ENCODE data around the gene SLC38A5. TPM values are rescaled to one million over a fixed set of nuclear protein-coding genes. Genes with fewer than 3 reads are reported as not detected.
A peak's percentile ranks its signal among the peaks of the same experiment; 100 is the strongest.

The SLC38A5 gene
- total and polyA plus RNA-seq, 2 donors from 2014 or later = 2.9 to 8.3 TPM

DNA sequence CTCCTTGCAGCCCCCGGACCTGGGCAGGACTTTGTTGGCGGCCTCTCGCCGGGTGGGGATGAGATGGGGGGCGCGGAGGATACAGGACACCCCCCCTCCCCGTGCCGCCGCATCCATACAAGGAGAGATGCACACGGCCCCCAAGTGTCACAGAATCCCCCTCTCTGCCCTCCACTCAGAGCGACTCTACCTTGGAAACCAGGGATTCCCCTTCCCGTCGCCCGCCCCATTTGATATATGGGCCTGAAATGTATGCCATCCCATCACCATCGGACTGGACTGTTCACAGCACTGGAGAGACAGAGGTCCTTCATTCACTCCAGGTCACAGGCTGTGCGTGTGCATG, 39.2 kb upstream of the SLC38A5 start:
- Histone ChIP-seq H3K4me3 (ENCODE audit: low read length in 3 of 3) (peak overlapping the region; percentile 54 to 76 (median 65)), H3K27me3 (ENCODE audit: control insufficient read depth, insufficient read depth, low read length) (no peaks in the 10 kb centered on the region), H3K36me3 (ENCODE audit: control insufficient read depth in 2 of 3, insufficient read depth in 3 of 3, low read length in 3 of 3) (no peaks in the 10 kb centered on the region), H3K27ac (ENCODE audit: low read depth in 2 of 2, low read length in 2 of 2) (no peak overlapping the region), H3K4me1 (ENCODE audit: control insufficient read depth in 2 of 3, insufficient read depth in 2 of 3, low read depth in 1 of 3, low read length in 3 of 3) (peaks cover 0 to 5% (median 5%) of the 10 kb centered on the region in 3 donors), H3K9ac (ENCODE audit: low read length in 3 of 3) (peak overlapping the region in 2 of 3 donors; percentile 67 to 71), H3K9me3 (ENCODE audit: control insufficient read depth in 2 of 3, insufficient read depth in 1 of 3, low read length in 3 of 3) (no peaks in the 10 kb centered on the region)
- FAIRE-seq (no peak), DNase-seq (peak in 4 of 5 donors; percentile 1 to 43 (median 18))
- TF ChIP-seq, protein P1, sequence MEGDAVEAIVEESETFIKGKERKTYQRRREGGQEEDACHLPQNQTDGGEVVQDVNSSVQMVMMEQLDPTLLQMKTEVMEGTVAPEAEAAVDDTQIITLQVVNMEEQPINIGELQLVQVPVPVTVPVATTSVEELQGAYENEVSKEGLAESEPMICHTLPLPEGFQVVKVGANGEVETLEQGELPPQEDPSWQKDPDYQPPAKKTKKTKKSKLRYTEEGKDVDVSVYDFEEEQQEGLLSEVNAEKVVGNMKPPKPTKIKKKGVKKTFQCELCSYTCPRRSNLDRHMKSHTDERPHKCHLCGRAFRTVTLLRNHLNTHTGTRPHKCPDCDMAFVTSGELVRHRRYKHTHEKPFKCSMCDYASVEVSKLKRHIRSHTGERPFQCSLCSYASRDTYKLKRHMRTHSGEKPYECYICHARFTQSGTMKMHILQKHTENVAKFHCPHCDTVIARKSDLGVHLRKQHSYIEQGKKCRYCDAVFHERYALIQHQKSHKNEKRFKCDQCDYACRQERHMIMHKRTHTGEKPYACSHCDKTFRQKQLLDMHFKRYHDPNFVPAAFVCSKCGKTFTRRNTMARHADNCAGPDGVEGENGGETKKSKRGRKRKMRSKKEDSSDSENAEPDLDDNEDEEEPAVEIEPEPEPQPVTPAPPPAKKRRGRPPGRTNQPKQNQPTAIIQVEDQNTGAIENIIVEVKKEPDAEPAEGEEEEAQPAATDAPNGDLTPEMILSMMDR (IDR thresholded peaks at IDR 0.05; ENCODE audit: borderline replicate concordance, extremely low read depth, insufficient read depth) = no peak
- intact Hi-C loops (cut with DNase I) = no loop called here

DNA sequence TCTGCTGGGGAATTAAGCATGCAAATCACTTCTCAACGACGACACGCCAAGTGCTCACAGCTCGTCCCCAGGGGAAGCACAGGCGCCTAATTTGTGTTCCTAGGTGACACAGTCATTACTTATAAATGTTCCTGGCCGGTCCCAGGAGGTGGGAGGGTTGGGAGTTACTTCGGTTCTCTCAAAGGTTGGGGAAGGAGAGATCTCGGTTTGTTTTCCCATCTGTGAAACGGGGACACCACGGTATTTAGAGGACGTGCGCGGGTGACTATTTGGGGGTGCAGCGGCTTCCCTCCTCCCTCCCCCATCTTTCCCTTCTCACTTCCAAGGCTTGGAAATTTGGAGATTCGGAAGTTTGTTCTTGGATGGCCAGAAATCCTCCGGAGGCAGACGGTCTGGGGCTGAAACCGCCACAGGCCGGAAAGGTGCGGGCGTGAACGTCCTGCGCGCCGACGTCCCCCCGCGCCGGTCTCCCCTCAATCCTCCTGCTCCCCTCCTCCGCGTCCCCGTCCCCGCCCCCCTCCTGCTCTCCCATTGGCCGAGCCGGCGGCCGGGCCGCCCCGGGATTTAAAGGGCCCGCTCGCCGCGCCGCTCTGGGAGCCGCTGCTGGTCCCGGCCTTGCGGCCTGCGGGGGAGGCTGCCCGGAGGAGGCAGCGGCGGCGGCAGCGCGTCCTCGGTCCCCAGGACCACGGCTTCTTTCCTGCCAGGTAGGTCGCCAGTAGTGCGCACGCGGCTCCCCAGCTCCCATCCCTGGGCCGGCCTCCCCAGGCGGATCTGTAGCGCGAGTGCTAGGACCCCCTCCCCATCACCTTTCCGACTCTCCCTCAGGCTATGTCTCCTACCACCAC, 38.6 kb upstream of the SLC38A5 start, which contains the start of gene PORCN:
Gene PORCN (plus strand): TSS at position 593 of the 845 bp plus-strand sequence. CDS start 829 bp downstream, outside the sequence.
- FAIRE-seq = no peak
- Histone ChIP-seq H3K36me3 (ENCODE audit: control insufficient read depth in 2 of 3, insufficient read depth in 3 of 3, low read length in 3 of 3) (no peaks in the 10 kb centered on the region), H3K4me3 (ENCODE audit: low read length in 3 of 3) (peak within 1 kb of the TSS; percentile 74 to 81 (median 76)), H3K9ac (ENCODE audit: low read length in 3 of 3) (peak within 1 kb of the TSS; percentile 52 to 71 (median 67)), H3K4me1 (ENCODE audit: control insufficient read depth in 2 of 3, insufficient read depth in 2 of 3, low read depth in 1 of 3, low read length in 3 of 3) (peaks cover 0 to 5% (median 5%) of the 10 kb centered on the region in 3 donors), H3K9me3 (ENCODE audit: control insufficient read depth in 2 of 3, insufficient read depth in 1 of 3, low read length in 3 of 3) (no peaks in the 10 kb centered on the region), H3K27me3 (ENCODE audit: control insufficient read depth, insufficient read depth, low read length) (no peaks in the 10 kb centered on the region), H3K27ac (ENCODE audit: low read depth in 2 of 2, low read length in 2 of 2) (peak within 1 kb of the TSS; percentile 74 to 80)
- intact Hi-C loops (cut with DNase I) = no loop called here
- peak; percentile 76 to 94 (median 85) for DNase-seq
- TF ChIP-seq, protein P1 (IDR thresholded peaks at IDR 0.05; ENCODE audit: borderline replicate concordance, extremely low read depth, insufficient read depth) = no peak

DNA sequence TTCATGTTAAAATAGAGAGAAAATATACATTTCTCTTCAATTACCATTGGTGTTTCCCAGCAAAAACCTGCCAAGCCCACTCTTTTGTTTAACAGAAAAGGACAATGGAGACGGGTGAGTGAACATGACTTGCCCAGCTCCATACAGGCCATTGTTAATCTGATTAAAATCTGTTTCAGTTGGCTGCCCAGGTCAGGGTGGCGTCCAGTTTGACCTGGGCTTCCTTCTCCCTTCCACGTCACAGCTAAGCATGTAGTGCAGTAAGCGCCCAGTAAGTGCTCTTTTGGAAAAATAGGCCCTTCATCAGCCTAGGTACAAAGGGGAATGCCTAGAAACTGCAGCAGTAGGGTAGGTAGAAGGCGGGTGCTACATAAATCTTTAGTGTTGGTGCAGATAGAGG, 37.2 kb upstream of the SLC38A5 start:
- H3K27ac ChIP-seq (ENCODE audit: low read depth in 2 of 2, low read length in 2 of 2) = no peak overlapping the region
- H3K4me1 ChIP-seq (ENCODE audit: control insufficient read depth in 2 of 3, insufficient read depth in 2 of 3, low read depth in 1 of 3, low read length in 3 of 3) = peaks cover 0 to 5% (median 5%) of the 10 kb centered on the region in 3 donors
- H3K36me3 ChIP-seq (ENCODE audit: control insufficient read depth in 2 of 3, insufficient read depth in 3 of 3, low read length in 3 of 3) = no peaks in the 10 kb centered on the region
- H3K27me3 ChIP-seq (ENCODE audit: control insufficient read depth, insufficient read depth, low read length) = no peaks in the 10 kb centered on the region
- FAIRE-seq (no peak), DNase-seq (peak in 1 of 5 donors; percentile 6)
- no peak overlapping the region for H3K9ac ChIP-seq (ENCODE audit: low read length in 3 of 3)
- intact Hi-C loops (cut with DNase I) = no loop called here
- no peak overlapping the region for H3K4me3 ChIP-seq (ENCODE audit: low read length in 3 of 3)
- H3K9me3 ChIP-seq (ENCODE audit: control insufficient read depth in 2 of 3, insufficient read depth in 1 of 3, low read length in 3 of 3) = no peaks in the 10 kb centered on the region
- TF ChIP-seq, protein P1 (IDR thresholded peaks at IDR 0.05; ENCODE audit: borderline replicate concordance, extremely low read depth, insufficient read depth) = no peak

All from kidney (tissue), 14 donors.